ENCODE data around the gene HLA-B. TPM values are rescaled to one million over a fixed set of nuclear protein-coding genes. Genes with fewer than 3 reads are reported as not detected.
"Not testable (repeated sequence)": the region's sequence is repeated elsewhere in the genome, so short reads cannot be mapped to it uniquely, and the experiment has no call there.

Gene HLA-B
- total RNA-seq = 1,000 to 10,000 TPM in 3 of 4 donors, 100 to 1,000 TPM in 1; 835 to 3,384 (median 2,517) TPM

- peak; percentile 86 to 94 (median 87) for DNase-seq
- Histone ChIP-seq H3K27ac (peak within 1 kb of the TSS; percentile 86 to 99 (median 92)), H3K4me1 (peaks cover 0 to 27% (median 17%) of the 10 kb centered on the region in 4 donors), H3K9me3 (no peaks in the 10 kb centered on the region), H3K36me3 (peaks cover 0 to 24% (median 2%) of the 10 kb centered on the region in 3 donors), H3K27me3 (no peaks in the 10 kb centered on the region), H3K4me3 (peak within 1 kb of the TSS; percentile 63 to 96 (median 80))
- TF ChIP-seq CTCF (IDR thresholded peaks at IDR 0.05) = no peak
- TF ChIP-seq POLR2A (IDR thresholded peaks at IDR 0.05) = peak; percentile 95 to 99
Measured at GRCh38 chr6:31356946-31357466, at the start of gene HLA-B. HLA-B (minus strand) TSS chr6:31357179; CDS start chr6:31357158, 21 bp downstream.

- no peaks in the 10 kb centered on the region for H3K27me3 ChIP-seq
- H3K4me3 ChIP-seq = no peak overlapping the region
- no peaks in the 10 kb centered on the region for H3K9me3 ChIP-seq
- H3K27ac ChIP-seq = no peak overlapping the region
- peaks cover 0 to 5% (median 0%) of the 10 kb centered on the region in 3 donors for H3K36me3 ChIP-seq
- DNase-seq = no peak
- peaks cover 0 to 51% (median 7%) of the 10 kb centered on the region in 4 donors for H3K4me1 ChIP-seq
- TF ChIP-seq POLR2A (IDR thresholded peaks at IDR 0.05) (no peak), CTCF (IDR thresholded peaks at IDR 0.05) (no peak)
Measured at GRCh38 chr6:31405996-31406395, 49.0 kb upstream of the HLA-B start.

GRCh38 chr6:31404061-31404364, 47.0 kb upstream of the HLA-B start:
- not testable (repeated sequence) for DNase-seq, H3K27me3 ChIP-seq, H3K36me3 ChIP-seq, H3K9me3 ChIP-seq
- peak overlapping the region; percentile 81 to 98 (median 94) for H3K27ac ChIP-seq
- H3K4me1 ChIP-seq = peaks cover 0 to 53% (median 7%) of the 10 kb centered on the region in 4 donors
- H3K4me3 ChIP-seq = peak overlapping the region; percentile 71 to 79 (median 74)

- DNase-seq = peak; percentile 92 to 95 (median 94)
- H3K4me3 ChIP-seq = peak within 1 kb of the TSS; percentile 71 to 79 (median 74)
- H3K36me3 ChIP-seq = no peaks in the 10 kb centered on the region
Measured at GRCh38 chr6:31403283-31404060, 46.5 kb upstream of the HLA-B start, which contains the start of gene MICA. MICA (plus strand) TSS chr6:31403595; CDS start chr6:31403633, 38 bp downstream.

GRCh38 chr6:31402324-31403282, 45.6 kb upstream of the HLA-B start:
- peak; percentile 64 to 72 (median 67) for DNase-seq
- Histone ChIP-seq H3K9me3 (no peaks in the 10 kb centered on the region), H3K4me1 (peaks cover 3 to 53% (median 7%) of the 10 kb centered on the region in 4 donors), H3K36me3 (no peaks in the 10 kb centered on the region), H3K27ac (peak overlapping the region; percentile 81 to 98 (median 94)), H3K4me3 (peak overlapping the region; percentile 71 to 79 (median 74)), H3K27me3 (no peaks in the 10 kb centered on the region)
- TF ChIP-seq CTCF (IDR thresholded peaks at IDR 0.05) (no peak), POLR2A (IDR thresholded peaks at IDR 0.05) (no peak)

More at GRCh38 chr6:31403283-31404060, 46.5 kb upstream of the HLA-B start, which contains the start of gene MICA:
- TF ChIP-seq CTCF (IDR thresholded peaks at IDR 0.05) = peak in 3 of 6 experiments; percentile 14 to 33 (median 15)
- peak in 1 of 2 donors; percentile 77 for TF ChIP-seq POLR2A (IDR thresholded peaks at IDR 0.05)
- peaks cover 0 to 53% (median 7%) of the 10 kb centered on the region in 4 donors for H3K4me1 ChIP-seq
- H3K27me3 ChIP-seq = no peaks in the 10 kb centered on the region
- H3K9me3 ChIP-seq = no peaks in the 10 kb centered on the region
- H3K27ac ChIP-seq = peak within 1 kb of the TSS; percentile 81 to 98 (median 94)

Data from Peyer's patch (tissue), 4 donors.